Brain microvascular endothelial cell (primary cell): ENCODE results near the gene CCDC157.
"Not testable (repeated sequence)": the region's sequence is repeated elsewhere in the genome, so short reads cannot be mapped to it uniquely, and the experiment has no call there.

ENCODE experiments used
- DNase-seq: peaks from one replicate; pipeline ENCODE4 v3.0.0-alpha.2; 2020
- H3K27ac ChIP-seq: fragments of 250-450 bp; sonication (Bioruptor Pico); 2 replicates; pipeline ENCODE4 v1.5.1; 2020; ENCODE audit warnings: mild to moderate bottlenecking, moderate library complexity
- H3K27me3 ChIP-seq: fragments of 250-450 bp; sonication (Bioruptor Pico); replicated peaks from 2 replicates; pipeline ENCODE4 v1.5.1; 2020; ENCODE audit warnings: mild to moderate bottlenecking
- H3K36me3 ChIP-seq: fragments of 250-450 bp; sonication (Bioruptor Pico); replicated peaks from 2 replicates; pipeline ENCODE4 v1.5.1; 2020; ENCODE audit warnings: mild to moderate bottlenecking
- H3K4me3 ChIP-seq: 2 replicates; pipeline ENCODE4 v1.5.1; 2011; ENCODE audit warnings: low read depth, mild to moderate bottlenecking, control low read depth, low read length, moderate library complexity
- in situ Hi-C: cut with HindIII; loops from 2 replicates; pipeline ENCODE4 v1.10.0; 2017; ENCODE audit warnings: low sequenced_read_pairs, low pct_ligation_motif_present
- TF ChIP-seq, protein P1 (sequence below): IDR thresholded peaks from 2 replicates; pipeline ENCODE4 v1.5.1; 2011; ENCODE audit warnings: low read depth, mild to moderate bottlenecking, moderate library complexity, low read length, control low read depth, inconsistent platforms; ENCODE audit errors: missing control alignments

Gene CCDC157

GRCh38 chr22:30397656-30398635 is 41.1 kb downstream of the CCDC157 start:
- in situ Hi-C loops: no loop called here
- H3K27ac ChIP-seq: peak overlapping the region; percentile 50

DNA sequence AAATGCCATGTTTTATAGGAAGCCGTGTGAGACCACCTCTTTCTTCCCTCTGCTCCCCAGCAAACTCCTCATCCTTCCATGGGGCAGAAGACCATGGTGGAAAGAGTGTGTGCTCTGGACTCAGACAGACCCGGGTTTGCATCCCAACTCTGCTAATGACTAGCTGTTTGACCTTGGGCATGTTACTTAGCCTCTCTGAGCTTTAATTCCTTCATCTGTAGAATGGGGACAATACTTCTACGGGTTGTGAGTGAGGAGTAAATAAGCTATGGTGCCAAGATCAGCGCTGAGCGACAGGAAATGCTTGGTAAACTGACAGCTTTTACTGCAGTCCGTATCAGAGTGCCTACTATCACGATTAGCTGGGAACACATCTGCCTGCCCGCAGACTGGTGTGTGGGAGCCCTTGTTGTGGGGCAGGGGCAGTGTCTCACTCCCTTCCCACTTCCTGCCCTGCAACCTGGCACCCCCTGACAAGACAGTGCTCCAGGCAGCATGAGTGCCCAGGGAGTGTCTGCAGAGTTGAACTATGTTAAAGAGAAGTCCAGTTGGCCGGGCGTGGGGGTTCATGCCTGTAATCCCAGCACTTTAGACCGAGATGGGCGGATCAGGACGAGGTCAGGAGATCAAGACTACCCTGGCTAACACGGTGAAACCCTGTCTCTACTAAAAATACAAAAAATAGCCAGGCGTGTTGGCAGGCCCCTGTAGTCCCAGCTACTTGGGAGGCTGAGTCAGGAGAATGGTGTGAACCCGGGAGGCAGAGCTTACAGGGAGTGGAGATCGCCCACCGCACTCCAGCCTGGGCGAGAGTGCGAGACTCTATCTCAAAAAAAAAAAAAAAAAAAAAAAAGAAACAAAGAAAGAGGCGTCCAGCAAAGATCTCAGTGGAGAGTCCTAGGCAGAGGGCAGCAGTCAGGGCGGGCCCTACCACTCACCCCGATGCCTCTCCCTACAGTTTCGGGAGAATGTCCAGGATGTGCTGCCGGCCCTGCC is 42.2 kb downstream of the CCDC157 start:
- Histone ChIP-seq H3K27me3 (no peaks in the 10 kb centered on the region), H3K4me3 (peak overlapping the region; percentile 83), H3K36me3 (peaks cover 26% of the 10 kb centered on the region), H3K27ac (no peak overlapping the region)
- in situ Hi-C loops: no loop called here
- DNase-seq: no peak
- TF ChIP-seq, protein P1, sequence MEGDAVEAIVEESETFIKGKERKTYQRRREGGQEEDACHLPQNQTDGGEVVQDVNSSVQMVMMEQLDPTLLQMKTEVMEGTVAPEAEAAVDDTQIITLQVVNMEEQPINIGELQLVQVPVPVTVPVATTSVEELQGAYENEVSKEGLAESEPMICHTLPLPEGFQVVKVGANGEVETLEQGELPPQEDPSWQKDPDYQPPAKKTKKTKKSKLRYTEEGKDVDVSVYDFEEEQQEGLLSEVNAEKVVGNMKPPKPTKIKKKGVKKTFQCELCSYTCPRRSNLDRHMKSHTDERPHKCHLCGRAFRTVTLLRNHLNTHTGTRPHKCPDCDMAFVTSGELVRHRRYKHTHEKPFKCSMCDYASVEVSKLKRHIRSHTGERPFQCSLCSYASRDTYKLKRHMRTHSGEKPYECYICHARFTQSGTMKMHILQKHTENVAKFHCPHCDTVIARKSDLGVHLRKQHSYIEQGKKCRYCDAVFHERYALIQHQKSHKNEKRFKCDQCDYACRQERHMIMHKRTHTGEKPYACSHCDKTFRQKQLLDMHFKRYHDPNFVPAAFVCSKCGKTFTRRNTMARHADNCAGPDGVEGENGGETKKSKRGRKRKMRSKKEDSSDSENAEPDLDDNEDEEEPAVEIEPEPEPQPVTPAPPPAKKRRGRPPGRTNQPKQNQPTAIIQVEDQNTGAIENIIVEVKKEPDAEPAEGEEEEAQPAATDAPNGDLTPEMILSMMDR: no peak

More at GRCh38 chr22:30397656-30398635, 41.1 kb downstream of the CCDC157 start:
- peak overlapping the region; percentile 83 for H3K4me3 ChIP-seq
- peaks cover 22% of the 10 kb centered on the region for H3K36me3 ChIP-seq
- TF ChIP-seq, protein P1: no peak
- no peak for DNase-seq
- H3K27me3 ChIP-seq: no peaks in the 10 kb centered on the region

- TF ChIP-seq, protein P1: no peak
- in situ Hi-C loops: no loop called here
- Histone ChIP-seq H3K27ac (no peak overlapping the region), H3K4me3 (no peak overlapping the region), H3K36me3 (peaks cover 34% of the 10 kb centered on the region), H3K27me3 (no peaks in the 10 kb centered on the region)
- no peak for DNase-seq
Observed at GRCh38 chr22:30399718-30400117, 42.9 kb downstream of the CCDC157 start.

DNA sequence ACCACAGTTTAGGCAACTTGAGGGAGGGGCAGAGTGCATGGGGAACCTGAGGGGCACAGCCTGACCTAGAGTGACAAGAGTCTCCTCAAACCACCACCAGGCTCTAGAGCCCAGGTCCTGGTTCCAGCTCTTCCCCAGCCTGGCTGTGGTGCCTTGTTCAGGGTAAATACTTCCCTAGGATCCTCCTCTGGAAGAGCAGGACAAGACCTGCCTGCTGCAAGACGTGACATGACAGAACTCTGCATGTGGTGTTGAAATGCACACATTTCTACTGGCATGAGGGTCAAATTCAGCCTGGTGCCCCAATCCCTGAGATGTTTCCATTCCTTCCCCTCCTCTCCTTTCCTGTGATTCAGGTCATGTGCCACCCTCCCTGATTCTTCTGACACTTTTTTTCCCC is 43.4 kb downstream of the CCDC157 start:
- H3K27ac ChIP-seq: no peak overlapping the region
- no peaks in the 10 kb centered on the region for H3K27me3 ChIP-seq
- no peak overlapping the region for H3K4me3 ChIP-seq
- TF ChIP-seq, protein P1: no peak
- in situ Hi-C loops: no loop called here
- DNase-seq: no peak
- peaks cover 34% of the 10 kb centered on the region for H3K36me3 ChIP-seq

- in situ Hi-C loops, H3K4me3 ChIP-seq, H3K27me3 ChIP-seq, DNase-seq, H3K27ac ChIP-seq: not testable (repeated sequence)
- peaks cover 34% of the 10 kb centered on the region for H3K36me3 ChIP-seq
Observed at GRCh38 chr22:30401024-30401423, 44.2 kb downstream of the CCDC157 start.
